ENCODE data around the gene GKAP1.
A peak's percentile ranks its signal among the peaks of the same experiment; 100 is the strongest.
"Not testable (repeated sequence)": the region's sequence is repeated elsewhere in the genome, so short reads cannot be mapped to it uniquely, and the experiment has no call there.

GKAP1 gene

GRCh38 chr9:83817356-83818278 lies at the start of gene GKAP1:
Gene GKAP1 (minus strand): TSS chr9:83817769. CDS start chr9:83806517, 11,252 bp downstream.
- DNase-seq (ENCODE audit: low read depth in 2 of 2) = peak; percentile 53 to 60

DNA sequence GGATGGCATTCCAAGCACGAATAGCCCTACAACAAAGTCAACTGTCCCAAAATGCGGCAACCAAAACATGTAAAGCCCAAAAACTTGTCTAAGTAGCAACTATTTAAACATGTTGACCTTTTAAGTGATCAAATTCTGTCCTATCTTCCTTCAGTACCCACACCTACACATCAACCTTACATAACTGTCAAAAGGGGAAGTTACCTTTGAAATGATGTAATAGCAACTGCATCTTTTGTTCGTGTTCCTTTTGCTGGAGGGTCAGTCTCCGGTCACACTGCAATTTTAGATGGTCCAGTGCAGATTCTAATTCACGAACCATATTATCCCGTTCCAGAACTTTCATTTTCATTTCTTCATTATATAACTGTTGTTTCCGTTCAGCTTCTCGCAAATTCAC lies 32.3 kb upstream of the GKAP1 start:
- not testable (repeated sequence) for DNase-seq (ENCODE audit: low read depth in 2 of 2)

DNA sequence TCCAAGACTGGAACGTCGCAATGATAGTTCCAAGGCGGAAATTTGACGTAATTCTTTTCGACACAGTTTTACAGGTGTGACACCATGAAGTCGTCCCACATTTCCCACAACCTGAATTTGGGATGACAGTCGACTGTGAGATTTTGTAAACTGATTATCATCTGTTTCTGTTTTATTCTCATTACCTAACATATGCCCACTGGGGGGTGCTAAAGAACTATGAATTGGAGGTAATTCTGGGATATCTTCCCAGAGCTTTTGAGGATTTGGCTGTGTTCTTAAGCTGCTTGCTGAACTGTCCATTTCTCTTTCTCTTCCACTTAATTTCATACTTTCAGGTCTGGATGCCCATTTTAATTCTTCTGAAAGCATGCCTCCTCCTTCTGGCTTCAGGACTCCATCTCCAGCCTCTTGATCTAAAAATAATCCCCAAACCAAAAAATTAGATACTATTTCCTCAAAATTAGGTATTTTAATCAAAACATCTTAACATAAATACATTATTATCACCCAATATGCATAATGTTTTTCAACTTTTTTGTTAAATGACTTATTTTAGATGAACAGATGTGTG lies 19.6 kb upstream of the GKAP1 start:
- DNase-seq (ENCODE audit: low read depth in 2 of 2) = not testable (repeated sequence)

GRCh38 chr9:83830426-83831071 lies 13.0 kb upstream of the GKAP1 start:
- DNase-seq (ENCODE audit: low read depth in 2 of 2) = not testable (repeated sequence)

DNA sequence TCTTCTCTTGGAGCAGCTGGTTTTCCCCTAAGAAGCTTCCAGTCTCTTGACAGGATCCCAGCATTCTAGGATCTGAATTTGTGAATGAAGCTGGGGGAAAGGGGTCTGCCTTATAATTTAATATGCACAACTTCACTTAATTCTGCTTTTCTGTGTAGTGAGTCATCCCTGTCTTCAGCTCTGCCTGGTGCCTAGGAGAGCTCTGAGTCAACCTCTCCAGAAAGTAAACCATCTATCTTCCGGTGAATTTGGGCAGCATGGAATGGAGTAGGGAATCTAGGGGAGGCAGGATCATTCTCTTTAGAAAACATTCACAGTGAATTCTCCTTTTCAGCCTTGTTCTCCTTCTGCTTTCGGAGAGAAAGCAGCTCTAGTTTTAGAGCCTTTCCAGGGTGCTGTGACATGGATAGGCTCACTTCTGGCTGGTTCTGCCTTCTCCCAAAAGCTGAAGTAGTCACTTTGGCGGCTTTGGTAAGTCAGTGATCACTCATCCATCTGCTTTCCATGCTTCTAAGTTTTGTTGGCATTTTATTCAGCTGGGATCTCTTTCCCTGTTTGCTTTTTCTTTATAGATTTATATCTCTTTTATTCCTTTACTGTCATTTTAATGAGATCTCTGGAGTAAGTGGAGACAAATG lies 7.5 kb upstream of the GKAP1 start:
- DNase-seq (ENCODE audit: low read depth in 2 of 2) = not testable (repeated sequence)

- not testable (repeated sequence) for DNase-seq (ENCODE audit: low read depth in 2 of 2)
These were observed 586 bp downstream of the GKAP1 start for GRCh38 chr9:83817011-83817355.

DNA sequence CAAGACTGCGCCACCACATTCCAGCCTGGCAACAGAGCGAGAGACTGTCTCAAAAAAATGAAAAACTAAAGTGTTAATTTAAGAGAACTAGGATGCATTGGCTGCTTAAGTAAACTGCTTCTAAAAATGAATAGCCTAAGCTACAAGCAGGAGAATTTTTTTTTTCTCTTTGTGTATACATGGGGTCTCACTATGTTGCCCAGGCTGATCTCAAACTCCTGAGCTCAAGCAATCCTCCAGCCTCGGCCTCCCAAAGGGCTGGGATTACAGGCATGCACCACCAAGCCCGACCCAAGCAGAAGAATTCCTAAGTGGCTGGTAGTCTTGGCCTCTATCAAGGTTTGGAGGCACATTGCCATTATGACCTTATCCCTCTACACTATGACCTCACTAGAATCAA lies 2.4 kb downstream of the GKAP1 start:
- DNase-seq (ENCODE audit: low read depth in 2 of 2) = not testable (repeated sequence)

DNA sequence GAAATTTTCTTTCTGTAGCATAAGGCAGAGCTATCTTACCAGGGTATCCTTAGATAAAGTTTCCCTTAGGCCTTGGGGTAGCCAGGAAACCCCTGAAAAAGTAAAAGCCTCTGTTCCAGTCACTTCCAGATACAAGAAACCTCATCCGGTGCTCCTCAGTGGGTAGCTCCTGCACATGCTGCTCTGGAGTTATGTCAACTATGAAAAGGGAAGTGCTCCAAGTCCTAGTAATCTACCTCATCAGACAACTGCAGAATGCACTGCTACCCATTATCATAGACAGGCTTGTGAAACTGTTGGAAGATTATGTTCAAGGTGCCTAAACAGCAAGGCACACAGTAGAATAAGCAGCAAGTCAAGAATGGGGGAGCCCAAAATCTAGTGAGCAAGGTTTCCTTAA lies 8.4 kb downstream of the GKAP1 start:
- not testable (repeated sequence) for DNase-seq (ENCODE audit: low read depth in 2 of 2)

GRCh38 chr9:83804454-83804853 lies 13.1 kb downstream of the GKAP1 start:
- DNase-seq (ENCODE audit: low read depth in 2 of 2) = not testable (repeated sequence)

- not testable (repeated sequence) for DNase-seq (ENCODE audit: low read depth in 2 of 2)
These were observed 13.6 kb downstream of the GKAP1 start for GRCh38 chr9:83803941-83804340.

GRCh38 chr9:83800236-83801033 lies 17.1 kb downstream of the GKAP1 start:
- no peak for DNase-seq (ENCODE audit: low read depth in 2 of 2)

DNA sequence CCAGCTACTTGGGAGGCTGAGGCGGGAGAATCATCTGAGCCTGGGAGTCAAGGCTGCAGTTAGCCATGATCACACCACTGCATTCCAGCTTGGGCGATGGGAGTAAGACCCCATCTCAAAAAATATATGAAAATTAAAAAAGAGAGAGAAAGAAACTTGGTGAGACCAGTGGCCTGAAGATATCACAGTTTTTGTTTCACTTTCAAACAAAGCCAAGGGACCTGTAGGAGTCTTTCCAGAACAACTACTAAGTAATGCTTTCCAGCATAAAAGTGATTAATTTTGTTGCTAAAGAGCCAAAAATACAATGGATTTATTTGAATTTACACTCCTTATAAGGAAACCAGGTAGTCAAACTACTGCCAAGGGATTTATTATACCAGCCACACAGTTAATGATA lies 23.5 kb downstream of the GKAP1 start:
- DNase-seq (ENCODE audit: low read depth in 2 of 2) = no peak

DNA sequence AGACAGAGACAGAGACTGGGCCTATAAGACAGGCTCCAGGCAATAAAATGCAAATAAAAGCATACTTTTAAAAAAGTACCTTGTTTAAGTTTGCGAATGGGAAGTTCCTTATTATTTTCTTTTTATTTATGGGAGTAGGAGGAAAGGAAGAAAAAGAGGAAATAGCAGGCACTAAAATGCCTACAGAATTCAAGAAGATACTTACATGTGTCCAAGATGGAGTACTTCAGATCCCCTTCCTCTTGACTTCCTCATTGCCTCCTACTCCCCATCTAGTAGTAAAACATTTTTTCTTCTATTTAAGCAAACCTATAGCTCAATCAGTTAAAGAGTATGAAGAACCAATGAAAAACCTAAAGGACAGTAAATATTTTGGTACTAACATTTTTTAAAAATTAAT lies 24.8 kb downstream of the GKAP1 start:
- no peak for DNase-seq (ENCODE audit: low read depth in 2 of 2)

- DNase-seq (ENCODE audit: low read depth in 2 of 2) = no peak
These were observed 39.4 kb downstream of the GKAP1 start for GRCh38 chr9:83778164-83778563.

- no peak for DNase-seq (ENCODE audit: low read depth in 2 of 2)
These were observed 41.6 kb downstream of the GKAP1 start for GRCh38 chr9:83775932-83776331.

- no peak for DNase-seq (ENCODE audit: low read depth in 2 of 2)
These were observed 44.7 kb downstream of the GKAP1 start for GRCh38 chr9:83772860-83773259.

DNA sequence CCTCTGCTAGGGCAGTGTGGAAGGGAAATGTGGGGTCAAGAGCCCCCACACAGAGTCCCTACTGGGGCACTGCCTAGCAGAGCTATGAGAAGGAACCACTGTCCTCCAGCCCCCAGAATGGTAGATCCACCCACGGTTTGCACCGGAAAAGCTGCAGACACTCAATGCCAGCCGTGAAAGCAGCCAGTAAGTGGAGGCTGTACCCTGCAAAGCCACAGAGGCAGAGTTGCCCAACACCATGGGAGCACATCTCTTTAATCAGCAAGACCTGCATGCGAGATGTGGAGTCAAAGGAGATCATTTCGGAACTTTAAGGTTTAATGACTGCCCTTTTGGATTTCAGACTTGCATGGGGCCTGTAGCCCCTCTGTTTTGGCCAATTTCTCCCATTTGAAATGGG lies 52.2 kb downstream of the GKAP1 start:
- DNase-seq (ENCODE audit: low read depth in 2 of 2) = no peak

GRCh38 chr9:83754383-83754977 lies 63.1 kb downstream of the GKAP1 start:
- DNase-seq (ENCODE audit: low read depth in 2 of 2) = no peak

DNA sequence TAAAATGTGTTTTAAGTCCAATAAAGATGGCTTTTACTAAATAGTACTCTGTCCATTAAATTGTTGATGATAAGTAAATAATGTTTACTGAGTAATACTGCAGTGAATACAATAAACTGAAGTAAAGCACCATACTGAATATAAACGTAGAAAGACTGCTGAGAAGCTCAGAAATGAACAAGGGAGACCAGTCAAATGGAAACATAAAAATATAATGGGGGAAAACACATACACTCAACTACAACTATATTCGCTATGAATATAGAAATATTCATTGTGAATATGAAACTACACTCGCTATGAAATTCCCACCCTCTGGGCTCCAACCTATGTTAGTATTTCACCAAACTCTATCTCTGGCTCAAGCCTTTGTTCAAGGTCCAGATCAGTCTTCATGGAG lies 67.9 kb downstream of the GKAP1 start:
- DNase-seq (ENCODE audit: low read depth in 2 of 2) = no peak

- DNase-seq (ENCODE audit: low read depth in 2 of 2) = no peak
These were observed 73.4 kb downstream of the GKAP1 start for GRCh38 chr9:83744206-83744605.

DNA sequence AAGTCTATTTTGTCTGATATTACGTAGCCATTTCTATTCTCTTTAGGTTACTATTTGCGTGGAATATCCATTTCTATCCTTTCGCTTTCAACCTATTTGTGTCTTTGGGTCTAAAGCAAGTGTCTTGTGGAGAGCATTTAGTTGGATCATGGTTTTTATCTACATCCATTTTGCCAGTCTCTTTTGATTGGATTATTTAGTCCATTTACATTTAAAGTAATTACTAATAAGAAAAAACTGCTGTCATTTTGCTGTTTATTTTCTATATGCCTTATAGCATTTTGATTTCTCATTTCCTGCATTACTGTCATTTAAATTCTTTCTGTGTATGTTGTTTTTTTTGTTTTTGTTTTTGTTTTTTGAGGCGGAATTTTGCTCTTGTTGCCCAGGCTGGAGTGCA lies 83.8 kb downstream of the GKAP1 start:
- DNase-seq (ENCODE audit: low read depth in 2 of 2) = no peak
